T-helper 2 cell treated with Interferon-gamma antibody and Interleukin-4, amounts not matched to agents 100 ng/mL and 5 ng/mL, for 36 hours (primary cell): Measurements from ENCODE around the gene FLII. TPM values are rescaled to one million over a fixed set of nuclear protein-coding genes. Genes with fewer than 3 reads are reported as not detected.
"Not testable (repeated sequence)": the region's sequence is repeated elsewhere in the genome, so short reads cannot be mapped to it uniquely, and the experiment has no call there.

Experiments used
- intact Hi-C: fragments of 100-400 bp; cut with micrococcal nuclease; formaldehyde crosslinking; loops from one replicate; pipeline ENCODE4 v1.15.1; 2023
- total RNA-seq: library from RNA; stranded (reverse); gene quantifications from 2 replicates; pipeline ENCODE4 v1.2.3, GENCODE V29; 2022

FLII gene
- total RNA-seq, 1 donor from 2014 or later: 272 TPM

GRCh38 chr17:18224387-18225120 is 34.0 kb downstream of the FLII start:
- intact Hi-C loops: loop anchor here (1.0 to 10.0 kb wide), 3 partner anchors 36 to 780 kb away; partner anchors contain the start of genes ALKBH5, FAM83G and MIEF2

DNA sequence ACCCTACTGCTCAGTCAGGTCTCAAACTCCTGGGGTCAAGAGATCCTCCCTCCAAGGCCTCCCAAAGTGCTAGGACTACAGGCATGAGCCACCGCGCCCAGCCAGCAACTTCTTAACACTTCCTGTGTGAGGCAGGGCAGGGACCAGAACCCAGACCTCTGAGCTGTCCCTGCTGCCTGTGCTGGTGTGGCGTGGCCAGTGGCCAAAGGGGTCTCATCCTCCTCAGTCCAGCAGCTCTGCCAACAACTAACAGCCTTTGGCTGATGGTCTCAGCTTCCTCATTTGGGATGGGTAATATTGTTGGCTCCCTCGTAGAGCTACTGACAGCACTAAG is 34.5 kb downstream of the FLII start:
- intact Hi-C loops: loop anchor here (10.0 kb wide), 1 partner anchor 781 kb away; the partner anchor contains the start of gene FAM83G

GRCh38 chr17:18218756-18219415 is 39.7 kb downstream of the FLII start:
- intact Hi-C loops: no loop called here

DNA sequence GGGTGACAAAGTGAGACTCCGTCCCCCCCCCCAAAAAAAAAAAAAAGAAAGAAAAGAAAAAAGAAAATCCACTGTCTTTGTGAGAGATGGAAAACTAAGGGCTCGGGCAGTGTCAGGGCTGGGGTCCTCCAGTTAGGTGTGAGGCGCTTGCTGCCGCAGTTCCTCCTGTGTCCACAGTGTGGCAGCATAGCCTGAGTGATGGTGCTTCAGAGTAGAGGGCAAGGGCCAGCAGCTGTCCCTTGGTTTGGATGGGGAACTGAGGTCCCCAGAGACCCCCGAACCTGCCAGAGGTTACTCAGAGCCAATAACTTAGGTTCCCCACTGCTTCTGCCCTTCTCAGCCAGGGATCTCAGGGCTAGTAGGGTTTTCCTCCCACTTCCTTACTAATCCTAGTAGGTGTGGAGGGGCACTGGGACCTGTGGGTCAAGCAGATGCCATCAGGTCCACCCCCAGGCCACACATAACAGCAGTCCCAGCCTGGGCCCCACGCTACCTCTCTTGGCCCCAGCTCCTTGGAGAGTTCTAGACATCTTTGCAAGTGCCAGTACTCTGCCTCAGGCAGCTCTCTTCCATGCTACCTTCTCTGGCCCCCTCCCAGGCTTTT is 41.0 kb downstream of the FLII start:
- intact Hi-C loops: no loop called here

- intact Hi-C loops: not testable (repeated sequence)
Observed at GRCh38 chr17:18216906-18217305, 41.6 kb downstream of the FLII start.

DNA sequence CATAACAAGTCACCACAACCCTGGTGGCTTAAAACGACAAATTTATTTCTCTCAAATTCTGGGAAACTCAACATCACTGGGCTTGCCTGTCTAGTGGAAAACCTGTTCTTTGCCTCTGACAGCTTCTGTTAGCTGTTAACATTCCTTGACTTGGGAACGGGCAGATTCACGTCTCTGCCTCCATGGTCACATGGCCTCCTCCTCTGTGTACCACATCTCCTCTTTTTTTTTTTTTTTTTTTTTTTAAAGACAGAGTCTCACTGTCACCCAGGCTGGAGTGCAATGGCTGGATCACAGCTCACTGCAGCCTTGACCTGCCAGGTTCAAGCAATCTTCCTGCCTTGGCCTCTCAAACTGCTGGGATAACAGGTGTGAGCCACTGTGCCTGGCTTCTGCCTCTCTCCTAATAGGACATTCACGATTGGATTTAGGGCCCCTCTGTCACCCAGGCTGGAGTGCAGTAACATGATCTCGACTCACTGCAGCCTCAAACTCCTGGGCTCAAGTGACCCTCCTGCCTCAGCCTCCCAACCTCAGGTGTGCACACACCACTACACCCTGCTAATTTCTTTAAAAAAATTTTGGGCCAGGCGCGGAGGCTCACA is 44.8 kb downstream of the FLII start:
- intact Hi-C loops: no loop called here

- intact Hi-C loops: no loop called here
Observed at GRCh38 chr17:18208092-18208491, 50.4 kb downstream of the FLII start.

DNA sequence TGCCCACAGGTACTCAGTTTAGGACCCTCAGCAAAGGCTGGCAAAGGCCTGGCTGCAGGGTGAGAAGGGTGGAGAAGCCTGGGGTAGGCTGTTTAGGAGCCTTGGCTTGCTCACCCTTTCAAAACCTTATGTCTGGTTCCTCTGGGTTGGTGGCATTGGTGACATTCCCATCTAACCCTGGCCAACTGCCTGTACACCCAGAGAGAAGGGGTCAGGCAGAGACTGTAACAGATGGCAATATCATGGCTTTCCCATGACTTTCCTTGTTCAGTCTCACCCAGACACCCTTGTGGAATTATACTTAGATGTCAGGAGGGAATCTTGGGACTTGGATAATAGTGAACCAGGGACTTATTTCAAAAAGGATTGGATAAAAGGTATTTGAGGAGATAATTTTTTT is 51.6 kb downstream of the FLII start:
- intact Hi-C loops: no loop called here

DNA sequence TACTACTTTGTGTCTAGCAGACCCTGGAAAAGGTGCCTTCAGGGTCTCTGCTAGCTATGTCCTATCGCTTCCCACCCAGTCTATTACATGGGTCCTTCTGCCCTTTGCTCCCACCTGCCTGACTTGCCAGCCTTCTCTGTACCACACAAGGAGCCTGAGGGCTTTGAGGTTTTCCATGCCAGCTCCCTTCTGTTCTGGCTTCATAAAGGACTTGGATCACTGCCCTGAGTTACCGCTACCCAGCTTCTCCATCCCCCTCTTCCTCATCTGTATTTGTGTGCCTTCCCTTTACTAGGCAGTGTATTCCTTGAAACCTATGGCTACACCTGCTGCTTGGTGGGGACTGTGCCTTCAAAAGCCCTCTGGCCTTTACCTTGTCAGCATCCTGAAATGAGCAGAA is 52.7 kb downstream of the FLII start:
- intact Hi-C loops: no loop called here

DNA sequence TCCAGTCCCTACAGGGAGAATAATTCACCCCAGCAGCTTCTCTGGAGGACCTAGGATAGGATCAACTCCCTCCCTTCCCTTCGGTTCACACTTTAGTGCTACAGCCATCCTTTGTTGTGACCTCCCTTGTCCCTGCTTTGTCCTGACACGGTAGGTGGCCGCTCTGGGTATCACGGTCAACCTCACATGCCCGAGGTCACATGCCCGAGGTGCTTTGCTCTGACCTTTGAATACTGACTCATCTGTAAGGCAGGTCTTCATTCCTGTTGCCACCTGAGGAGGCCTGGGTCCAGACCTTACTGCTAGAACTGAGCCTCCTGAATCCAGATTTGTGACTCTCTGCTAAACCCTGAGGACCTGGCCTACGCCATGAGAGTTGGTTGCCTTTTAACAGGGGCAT is 55.2 kb downstream of the FLII start:
- intact Hi-C loops: no loop called here

- intact Hi-C loops: no loop called here
Observed at GRCh38 chr17:18201108-18201507, 57.4 kb downstream of the FLII start.

GRCh38 chr17:18198530-18198929 is 60.0 kb downstream of the FLII start:
- intact Hi-C loops: no loop called here

DNA sequence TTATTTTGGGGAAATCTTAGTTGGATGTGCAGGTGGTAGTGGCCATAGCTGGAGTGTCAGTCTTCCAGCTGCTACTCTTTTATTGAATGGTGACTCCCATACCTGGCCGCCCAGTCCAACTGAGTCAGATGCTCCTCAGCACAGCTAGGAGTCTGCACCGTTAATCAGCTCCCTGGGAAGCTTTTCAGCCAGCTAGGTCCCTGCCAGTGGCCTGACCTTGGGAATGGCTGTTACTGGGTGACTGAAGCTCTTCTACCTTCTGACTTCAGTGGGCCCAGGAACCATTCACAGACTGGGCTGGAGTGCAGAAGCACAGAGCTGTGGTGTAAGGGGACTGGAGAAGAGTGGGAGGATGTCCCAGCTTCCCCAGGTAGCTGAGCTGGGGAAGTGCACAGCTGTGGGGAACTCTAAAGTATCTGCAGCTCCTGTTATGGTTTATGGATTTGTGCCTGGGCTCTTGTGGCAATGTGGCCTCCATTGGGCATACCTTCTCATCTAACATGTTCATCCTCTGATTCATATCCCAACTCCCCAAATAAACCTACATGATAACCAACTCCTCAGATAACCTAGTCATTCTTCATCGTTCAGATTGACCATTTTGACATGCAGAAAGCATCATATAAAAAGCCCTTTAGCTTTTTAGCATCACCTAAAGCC is 60.9 kb downstream of the FLII start:
- intact Hi-C loops: no loop called here

- intact Hi-C loops: no loop called here
Observed at GRCh38 chr17:18195246-18195645, 63.3 kb downstream of the FLII start.

Other genes with a start within 250 kb of the FLII start
- 27.7 and 30.8 TPM in 2 replicates for gene ATPAF2, start 219.6 kb downstream of the FLII start, total RNA-seq
- gene GID4, start 219.3 kb downstream of the FLII start, total RNA-seq: 9.4 and 9.7 TPM in 2 replicates
- gene DRG2, start 170.8 kb downstream of the FLII start, total RNA-seq: 58.1 and 67.0 TPM in 2 replicates
- gene MYO15A, start 150.0 kb downstream of the FLII start, total RNA-seq: 0.23 and 0.68 TPM in 2 replicates
- 99.2 and 102 TPM in 2 replicates for gene ALKBH5, start 74.9 kb downstream of the FLII start, total RNA-seq
- 21.6 and 22.4 TPM in 2 replicates for gene LLGL1, start 33.1 kb downstream of the FLII start, total RNA-seq
- 5.5 and 6.2 TPM in 2 replicates for gene MIEF2, start 1.9 kb upstream of the FLII start, total RNA-seq
- gene TOP3A, start 56.3 kb upstream of the FLII start, total RNA-seq: 69.4 and 80.6 TPM in 2 replicates
- gene SMCR8, start 56.6 kb upstream of the FLII start, total RNA-seq: 25.5 and 25.6 TPM in 2 replicates
- gene SHMT1, start 104.8 kb upstream of the FLII start, total RNA-seq: 65.4 and 67.0 TPM in 2 replicates
- gene EVPLL, start 119.0 kb upstream of the FLII start, total RNA-seq: not detected in 2 replicates
- 5.8 and 6.3 TPM in 2 replicates for gene LGALS9C, start 218.1 kb upstream of the FLII start, total RNA-seq